HG03045 (cell line): ENCODE measurements around the gene SMIM35.

Source experiments
- ATAC-seq: cut with Tn5 transposase; IDR thresholded peaks from one replicate; pipeline ENCODE4 v1.9.1; 2021; ENCODE audit warnings: mild to moderate bottlenecking, moderate library complexity; ENCODE audit not compliant: unreplicated experiment

The SMIM35 gene

DNA sequence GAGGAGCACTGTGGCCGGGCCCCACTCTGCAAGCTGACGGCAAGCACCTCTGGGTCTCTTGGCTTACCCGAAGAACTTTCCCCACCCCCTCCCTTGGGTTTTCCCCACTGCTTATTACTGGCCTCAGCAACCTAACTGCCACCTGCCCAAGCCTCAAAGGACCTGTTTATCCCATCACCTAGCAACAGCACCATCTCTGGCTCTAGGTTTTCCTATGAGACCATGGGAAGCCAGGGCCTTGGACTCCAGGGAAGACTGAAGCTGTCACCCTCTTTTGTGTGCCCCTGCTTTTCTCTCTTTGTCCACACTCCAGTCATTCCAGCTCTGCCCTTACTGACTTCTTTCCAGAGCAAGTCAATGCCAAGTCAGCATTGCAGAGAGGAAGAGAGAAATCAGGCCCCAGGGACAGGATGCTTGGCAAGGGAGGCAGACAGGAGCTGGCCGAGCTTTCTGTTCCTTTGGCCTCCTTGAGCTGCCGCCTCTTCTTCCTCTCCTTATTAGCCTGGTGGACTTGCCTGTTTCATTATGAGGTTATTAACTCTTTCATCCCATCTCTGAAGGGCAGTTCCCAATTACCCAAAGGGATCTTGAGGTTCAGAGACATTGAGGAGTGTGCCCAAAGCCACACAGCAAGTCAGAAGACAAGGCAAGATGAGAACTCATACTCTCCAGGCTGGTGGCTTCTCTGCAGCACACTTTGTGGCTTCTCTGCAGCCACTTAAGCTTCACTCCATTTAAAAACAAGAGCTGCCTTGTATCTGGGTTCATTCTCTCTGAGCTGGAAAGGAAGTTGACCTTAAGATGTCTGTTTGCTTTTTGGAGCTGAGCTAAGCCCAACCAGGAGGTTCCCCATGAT, at the start of gene SMIM35:
Gene SMIM35, minus strand, starts transcription at position 51 of the 856 bp plus-strand sequence. CDS start 206 bp downstream, outside the sequence.
- ATAC-seq: no peak

DNA sequence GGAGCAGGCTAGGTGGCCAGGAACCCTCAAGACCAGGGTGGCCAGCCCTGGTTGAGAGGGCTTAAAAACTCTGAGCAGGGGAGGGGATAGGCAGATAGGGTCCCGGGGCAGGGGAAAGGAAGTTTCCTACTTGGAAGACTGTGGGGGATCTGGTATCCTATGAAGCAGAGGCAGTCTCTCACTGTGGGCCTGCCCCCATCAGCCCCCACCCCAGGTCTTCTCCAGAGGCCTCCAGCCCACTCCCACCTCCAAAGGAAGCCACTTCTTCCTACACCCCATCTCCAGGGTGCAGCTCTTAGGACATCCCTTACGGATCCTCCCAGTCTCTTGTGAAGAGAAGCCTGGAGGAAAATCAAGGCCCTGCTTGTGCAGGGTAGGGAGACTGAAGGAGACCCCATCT, 49.6 kb upstream of the SMIM35 start:
- ATAC-seq: no peak

DNA sequence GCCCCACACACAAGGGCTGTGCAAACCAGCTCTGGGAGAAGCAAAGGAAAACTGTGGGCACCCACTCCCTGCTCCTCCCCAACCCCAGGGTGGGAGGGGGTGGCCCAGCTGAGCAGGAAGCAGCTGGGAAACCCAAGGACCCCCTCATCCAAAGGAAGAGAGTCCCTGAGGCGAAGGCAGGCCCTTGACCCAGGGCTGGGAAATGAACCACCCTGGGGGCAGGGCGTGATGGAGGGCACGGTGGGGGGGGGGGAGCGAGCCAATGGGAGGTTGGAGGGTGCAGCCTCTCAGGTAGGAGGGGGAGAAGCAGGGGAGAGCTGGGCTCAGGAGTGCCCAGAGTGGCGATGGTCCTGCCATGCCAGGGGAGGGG, 49.0 kb upstream of the SMIM35 start:
- ATAC-seq: no peak

DNA sequence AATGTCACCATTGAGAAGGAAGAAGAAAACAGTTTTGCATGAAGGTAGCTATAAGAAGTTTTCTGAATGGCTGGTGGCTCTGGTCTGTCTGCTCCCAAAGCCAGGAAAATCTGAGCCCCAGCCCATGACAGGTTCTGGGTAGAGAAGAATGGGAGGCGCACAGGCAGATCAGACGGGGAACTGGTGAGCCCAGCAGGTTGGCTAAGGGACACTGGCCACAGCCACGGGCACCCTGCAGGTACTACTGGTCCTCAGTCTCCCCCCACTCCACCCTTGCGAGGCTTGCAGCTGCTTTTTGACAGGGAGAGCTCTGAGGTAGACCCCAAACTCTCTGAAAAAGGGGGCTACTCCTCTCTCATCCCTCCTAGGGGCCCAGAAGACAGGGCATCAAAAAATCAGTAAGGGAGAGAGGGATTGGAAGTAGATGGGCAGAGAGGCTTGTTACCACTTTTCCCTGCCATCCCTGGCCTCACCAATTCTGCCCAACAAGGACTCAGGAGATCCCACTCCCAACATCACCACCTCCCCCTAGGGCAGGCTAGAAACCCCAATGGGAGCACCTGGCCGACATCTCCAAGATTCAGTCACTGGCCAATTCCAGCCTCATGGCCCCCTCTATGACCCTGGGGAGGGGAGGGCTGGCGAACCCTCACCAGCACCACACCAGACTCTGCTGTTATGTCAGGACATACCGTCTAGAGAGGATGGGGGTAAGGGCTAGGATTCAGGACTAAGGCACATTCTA, 48.5 kb upstream of the SMIM35 start:
- ATAC-seq: no peak

DNA sequence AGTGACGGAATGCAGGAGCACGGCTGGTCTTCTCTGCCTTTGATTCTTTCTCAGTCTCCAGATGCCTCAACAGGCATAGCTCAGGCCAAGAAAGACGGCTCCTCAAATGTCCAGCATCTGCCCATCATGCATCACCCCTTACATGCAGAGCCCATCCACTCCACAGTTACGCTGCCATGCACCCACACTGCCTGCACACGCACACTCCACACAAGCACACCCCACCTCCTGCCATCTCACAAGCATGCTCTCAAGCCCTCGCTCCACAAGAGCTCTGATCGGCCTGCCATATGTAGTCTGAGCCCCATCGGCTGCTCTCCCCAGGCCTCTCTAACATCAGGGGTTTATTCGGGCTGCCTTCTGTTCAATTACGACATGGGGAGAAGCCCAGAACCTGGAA, 47.1 kb upstream of the SMIM35 start:
- no peak for ATAC-seq

DNA sequence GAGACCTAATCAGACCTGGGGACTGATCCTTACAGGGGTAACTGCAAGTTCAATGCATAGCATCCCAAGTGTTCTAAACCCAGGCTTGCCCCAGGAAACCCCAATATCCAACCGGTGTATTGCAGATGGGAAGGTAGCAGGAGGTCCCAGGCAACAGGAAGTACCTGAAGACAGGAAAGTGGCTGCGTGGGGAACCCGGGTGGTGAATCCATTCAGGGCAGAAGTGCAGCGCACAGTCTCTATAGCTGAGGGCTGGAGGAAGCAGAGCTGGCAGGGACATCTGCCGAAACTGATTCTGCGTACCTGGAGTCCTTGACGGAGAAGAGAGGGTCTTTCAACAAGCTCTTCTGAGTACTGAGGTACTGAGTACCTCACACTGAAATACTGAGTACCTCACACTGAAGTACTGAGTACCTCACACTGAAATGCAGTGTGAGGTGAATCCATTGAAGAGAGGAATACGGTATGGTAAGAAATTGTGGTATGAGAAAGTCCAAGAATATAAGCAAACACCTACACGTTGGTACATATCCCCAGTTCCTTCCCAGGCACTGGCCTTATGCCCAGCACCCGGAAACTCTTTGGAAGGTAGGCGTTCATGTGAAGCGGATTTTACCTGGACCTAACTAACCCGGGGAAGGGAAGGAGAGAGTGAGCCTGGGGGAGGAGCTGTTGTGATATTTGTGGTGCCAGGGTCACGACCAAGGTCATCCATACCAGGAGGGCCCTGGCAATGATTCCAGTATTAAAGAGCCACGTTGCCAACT, 45.8 kb upstream of the SMIM35 start:
- no peak for ATAC-seq

DNA sequence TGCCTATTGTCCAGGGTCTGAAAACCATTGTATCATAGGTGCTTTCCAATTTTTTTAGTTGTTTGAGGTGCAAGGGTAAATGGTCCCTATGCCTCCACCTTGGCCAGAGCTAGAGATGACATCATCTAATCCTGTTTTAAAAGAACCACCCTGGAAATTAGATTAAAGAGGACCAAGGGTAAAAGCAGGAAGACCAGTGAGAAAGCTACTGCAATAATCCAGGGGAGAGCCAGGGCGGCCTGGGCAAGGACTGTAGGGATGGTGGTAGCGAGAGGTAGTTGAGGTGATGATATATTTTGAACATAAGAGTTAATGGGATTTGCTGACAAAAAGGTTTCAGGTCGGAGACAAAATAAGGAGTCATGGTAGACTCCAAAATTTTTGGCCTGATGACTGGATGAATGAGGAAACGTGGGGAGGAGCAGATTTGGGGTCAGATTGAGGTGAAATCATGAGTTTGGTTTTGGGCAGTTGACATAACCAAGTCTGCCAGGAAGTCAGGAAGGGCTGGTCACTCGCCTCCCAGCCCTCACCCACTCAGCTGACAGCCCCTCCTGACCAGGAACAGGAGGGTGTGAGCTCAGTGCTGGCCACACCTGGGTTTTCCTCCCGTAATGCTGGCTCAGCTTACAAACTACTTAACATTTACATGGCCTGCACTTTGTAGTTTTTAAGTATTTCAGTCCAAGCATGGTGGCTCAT, 42.9 kb upstream of the SMIM35 start:
- no peak for ATAC-seq

DNA sequence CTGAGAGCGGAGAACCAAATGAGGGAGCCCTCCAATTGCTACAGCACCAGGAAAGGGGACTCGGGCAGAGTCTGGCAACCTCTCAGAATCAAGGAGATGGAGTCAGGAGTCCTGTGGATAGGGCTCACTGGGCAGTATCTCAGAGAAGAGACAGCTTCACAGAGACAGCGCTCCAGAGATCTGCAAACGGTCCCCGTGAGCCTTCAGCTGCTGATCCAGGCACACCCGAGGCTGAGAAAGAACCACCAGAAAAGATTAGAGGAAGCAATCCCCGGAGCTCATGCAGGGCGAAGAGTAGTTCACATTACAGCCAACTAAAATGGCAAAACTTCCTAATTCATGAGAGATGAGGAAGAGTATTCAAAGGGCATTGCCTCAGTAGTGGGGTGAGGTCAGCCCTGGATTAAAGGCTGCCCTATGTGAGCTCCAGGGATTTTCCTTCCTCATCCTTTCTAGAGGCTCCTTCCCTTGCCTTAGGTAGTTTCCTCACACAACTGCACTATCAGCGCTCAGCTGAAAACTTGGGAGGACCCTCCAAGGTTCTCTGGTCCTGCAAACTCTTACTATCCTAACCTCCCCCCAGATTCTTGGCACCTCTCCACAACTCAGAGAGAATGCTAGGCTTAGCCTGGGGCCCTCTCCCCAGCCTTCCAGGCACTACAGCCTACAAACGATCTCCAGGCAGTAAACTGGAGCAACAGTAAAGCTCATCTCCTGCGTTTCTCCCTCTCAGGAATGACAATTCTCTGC, 42.1 kb upstream of the SMIM35 start:
- no peak for ATAC-seq

DNA sequence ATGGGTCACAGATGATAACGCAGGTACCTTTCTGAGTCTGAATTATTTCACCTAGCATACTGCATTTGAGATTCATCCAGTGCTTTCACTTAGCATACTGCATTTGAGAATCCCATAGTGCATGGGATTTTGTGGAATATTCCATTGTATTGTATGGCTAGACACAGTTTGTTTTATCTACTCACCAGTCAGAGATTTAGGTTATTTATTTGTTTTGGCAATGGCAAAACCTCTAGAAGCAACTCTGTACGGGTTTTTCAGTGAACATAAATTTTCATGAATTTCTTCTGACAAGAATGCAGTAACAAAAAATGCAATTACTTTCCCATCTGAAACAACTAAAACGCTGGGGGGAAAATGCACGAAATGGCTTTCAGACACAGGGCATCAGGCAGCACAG, 41.5 kb upstream of the SMIM35 start:
- no peak for ATAC-seq

DNA sequence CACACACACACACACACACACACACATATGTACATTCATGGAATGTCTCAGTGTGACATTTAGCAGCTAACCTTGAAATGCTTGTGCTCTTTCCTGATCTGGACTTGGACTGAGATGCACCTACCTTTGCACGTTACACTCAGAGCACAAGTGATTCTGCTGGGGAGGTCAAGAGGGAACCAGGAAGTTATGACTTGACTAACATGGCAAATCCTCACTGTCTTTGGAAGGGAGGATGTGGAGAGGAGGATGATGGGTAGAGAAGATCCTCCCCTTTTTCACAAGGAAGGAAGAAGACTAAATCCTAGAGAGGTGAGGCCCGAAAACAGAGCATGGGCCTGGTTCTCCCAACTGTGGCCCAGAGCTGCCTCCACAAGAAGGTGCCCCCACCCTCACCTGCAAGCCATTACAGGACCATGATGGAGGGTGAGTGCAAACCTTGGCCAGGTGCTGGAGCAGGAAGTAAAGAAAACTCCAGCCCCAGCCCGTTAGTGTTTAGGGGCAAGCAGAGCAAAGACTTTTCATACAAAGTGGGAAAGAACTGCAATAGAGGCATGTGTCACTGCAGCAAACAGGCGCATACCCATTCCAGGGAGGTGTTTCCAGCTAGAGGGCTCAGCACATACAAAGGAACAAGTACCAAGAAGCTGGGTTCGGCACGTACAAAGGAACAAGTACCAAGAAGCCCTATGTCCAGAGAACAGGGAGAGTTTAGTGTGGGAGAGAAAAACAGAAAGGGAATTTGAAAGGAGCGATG, 39.5 kb upstream of the SMIM35 start:
- ATAC-seq: no peak

DNA sequence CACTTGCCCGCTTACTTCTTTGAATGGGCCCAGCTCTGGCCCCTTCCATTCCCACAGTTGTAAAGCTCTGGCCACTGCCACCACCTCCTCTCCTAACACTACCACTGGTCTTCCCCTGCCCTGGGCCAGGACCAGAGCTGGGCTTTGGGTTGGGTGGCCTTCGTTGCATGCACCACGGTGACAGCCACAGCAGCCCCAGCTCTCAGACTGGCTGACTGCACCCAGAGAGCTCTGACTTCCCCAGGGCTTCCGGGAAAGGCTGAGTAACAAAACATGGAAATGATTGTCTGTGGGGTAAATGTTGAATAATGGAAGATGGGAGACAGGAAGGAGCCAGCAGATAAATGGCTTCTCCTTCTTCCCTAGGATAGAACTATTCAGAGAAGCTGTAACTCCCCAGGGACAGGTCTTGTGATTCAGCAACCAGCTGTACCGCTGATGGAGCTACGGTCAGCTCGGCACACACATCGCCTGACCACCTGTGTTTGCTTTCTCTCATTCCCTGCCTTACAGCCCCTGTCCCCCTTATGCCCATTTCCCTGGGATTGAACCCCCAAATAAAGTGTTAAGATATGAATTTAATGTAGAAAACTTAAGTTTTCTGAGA, 38.3 kb upstream of the SMIM35 start:
- no peak for ATAC-seq

DNA sequence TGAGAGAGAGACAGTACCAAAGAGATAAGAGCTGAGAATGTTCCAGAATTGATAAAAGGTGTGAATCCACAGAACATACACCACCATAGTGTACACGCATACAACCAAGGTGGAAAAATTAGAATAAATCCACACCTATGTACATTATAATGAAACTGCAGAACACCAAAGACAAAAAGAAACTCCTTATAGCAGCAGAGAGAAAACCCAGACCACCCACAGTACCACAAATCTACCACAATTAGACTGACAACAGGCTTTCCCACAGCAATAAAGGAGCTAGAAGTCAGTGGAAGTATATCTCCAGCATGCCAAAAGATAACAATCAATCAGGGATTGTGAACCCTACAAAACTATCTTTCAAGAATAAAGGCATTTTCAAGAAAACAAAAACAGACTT, 34.0 kb upstream of the SMIM35 start:
- ATAC-seq: no peak

DNA sequence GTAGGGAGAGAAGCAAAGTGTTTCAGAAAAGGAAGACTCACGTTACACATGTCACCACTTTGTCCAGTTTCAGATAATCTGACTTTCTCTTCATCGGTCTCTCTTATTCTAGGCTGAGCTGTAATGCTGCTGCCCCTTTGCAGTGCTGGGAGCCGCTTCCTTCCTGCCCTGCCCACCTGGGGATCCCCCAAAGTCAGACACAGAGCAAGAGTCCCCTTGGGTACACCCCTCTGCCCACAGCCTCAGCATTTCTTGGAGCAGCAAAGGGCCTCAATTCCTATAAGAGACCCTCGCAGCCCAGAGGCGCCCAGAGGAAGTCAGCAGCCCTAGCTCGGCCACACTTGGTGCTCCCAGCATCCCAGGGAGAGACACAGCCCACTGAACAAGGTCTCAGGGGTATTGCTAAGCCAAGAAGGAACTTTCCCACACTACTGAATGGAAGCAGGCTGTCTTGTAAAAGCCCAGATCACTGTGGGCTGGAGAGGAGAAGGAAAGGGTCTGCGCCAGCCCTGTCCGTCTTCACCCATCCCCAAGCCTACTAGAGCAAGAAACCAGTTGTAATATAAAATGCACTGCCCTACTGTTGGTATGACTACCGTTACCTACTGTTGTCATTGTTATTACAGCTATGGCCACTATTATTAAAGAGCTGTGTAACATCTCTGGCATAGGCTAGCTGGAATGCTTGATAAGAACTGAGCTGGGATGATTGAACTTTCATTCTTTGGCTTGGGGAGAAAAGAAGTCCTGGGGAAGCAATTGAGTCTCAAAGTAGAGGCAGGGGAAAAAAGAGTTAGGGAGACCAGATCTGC, 31.2 kb upstream of the SMIM35 start:
- ATAC-seq: no peak

DNA sequence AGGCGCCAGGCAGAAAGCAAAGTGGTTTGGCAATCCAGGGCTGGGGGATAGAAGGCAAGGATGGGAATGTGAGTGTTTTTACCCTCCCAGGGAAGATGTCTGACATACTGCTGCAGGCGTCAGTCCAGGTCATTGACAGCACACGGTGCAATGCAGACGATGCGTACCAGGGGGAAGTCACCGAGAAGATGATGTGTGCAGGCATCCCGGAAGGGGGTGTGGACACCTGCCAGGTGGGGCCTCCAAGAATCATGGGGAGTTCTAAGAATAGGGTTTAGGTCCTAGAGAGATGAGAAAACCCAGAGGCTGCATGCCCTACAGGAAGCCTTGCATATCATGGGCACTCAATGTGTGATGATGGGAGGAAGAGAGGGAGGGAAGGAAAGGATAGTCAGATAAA, 28.3 kb upstream of the SMIM35 start:
- no peak for ATAC-seq

DNA sequence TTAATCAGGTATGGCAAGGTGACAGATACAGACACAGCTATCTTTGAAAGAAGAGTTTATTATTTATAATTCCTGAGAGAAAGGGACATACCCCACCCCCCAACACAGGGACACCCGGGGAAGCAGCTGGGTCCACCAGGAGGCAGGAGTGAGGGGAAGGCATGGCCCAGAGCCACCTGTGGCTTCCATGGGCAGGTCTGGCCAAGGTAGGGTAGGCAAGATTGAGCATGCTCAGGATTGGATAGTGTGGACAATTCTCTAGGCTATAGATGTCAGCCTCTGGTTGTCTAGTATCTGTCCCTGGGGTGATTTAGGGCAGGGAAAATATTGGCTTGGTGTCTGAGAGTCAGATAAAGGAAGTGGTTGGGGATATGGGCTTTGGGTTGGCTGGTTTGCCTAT, 27.5 kb upstream of the SMIM35 start:
- no peak for ATAC-seq

DNA sequence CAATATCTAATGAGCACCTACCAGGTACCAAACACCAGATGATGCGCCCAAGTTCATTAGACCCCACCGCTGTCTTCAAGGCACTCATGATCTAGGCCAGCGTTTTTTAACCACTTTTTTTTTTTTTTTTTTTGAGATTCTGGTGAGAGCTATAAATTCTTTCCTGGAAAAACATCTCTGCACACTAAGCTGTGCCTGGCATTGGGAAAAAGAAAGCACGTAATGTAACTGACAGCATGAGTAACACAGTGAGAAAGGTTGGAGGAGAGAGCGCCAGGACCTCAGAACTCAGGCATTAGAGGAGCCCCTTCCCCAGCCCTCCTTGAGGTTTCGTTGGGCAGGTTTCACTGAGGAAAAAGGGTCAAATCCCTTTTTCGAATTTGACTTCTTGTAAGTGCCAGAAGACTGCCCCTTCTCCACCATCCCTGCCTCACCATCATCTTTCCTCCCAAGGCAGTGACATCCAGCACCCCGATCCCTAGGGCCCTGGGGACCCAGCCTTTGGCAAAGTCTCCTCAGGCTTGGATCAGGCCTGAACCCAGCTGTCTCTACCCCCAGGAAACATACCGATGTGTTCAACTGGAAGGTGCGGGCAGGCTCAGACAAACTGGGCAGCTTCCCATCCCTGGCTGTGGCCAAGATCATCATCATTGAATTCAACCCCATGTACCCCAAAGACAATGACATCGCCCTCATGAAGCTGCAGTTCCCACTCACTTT, 26.1 kb upstream of the SMIM35 start:
- no peak for ATAC-seq

DNA sequence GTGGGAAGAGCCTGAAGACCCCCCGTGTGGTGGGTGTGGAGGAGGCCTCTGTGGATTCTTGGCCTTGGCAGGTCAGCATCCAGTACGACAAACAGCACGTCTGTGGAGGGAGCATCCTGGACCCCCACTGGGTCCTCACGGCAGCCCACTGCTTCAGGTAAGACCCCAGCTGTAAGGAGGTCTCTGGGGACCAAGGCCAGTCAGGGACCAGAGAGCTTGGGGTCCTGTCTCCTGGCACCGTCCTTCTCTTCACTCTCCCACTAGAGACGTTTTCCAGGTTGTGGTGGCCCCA, 24.9 kb upstream of the SMIM35 start:
- no peak for ATAC-seq
